Fibroblast of lung (primary cell): ENCODE measurements around the gene AK5.

Experiments used
- CTCF ChIP-seq, 2 donors: IDR thresholded peaks in 1 of 2; conservative IDR thresholded peaks in 1 of 2; 1 replicate in 1 of 2; 2 replicates in 1 of 2; pipeline ENCODE4 v1.5.1; 2011 to 2012; ENCODE audit warnings: low read length in 2 of 2, control low read depth in 1 of 2, inconsistent platforms in 1 of 2, low read depth in 1 of 2, mild to moderate bottlenecking in 1 of 2
- EZH2 ChIP-seq: IDR thresholded peaks from 2 replicates; pipeline ENCODE4 v1.5.1; 2012; ENCODE audit warnings: low read length, control low read depth, mild to moderate bottlenecking; ENCODE audit errors: missing control alignments

- TF ChIP-seq CTCF (conservative IDR thresholded peaks at IDR 0.05 in 1 of 2, IDR thresholded peaks at IDR 0.05 in 1 of 2; ENCODE audit: low read depth in 1 of 2, low read length in 2 of 2), result no peak
- no peak for TF ChIP-seq EZH2
Measured at GRCh38 chr1:77538956-77539518, 257.2 kb downstream of the AK5 start.
